SIG-M5 (cell line): ENCODE measurements around the gene TP63.
"Not testable (repeated sequence)": the region's sequence is repeated elsewhere in the genome, so short reads cannot be mapped to it uniquely, and the experiment has no call there.

Source experiments
- DNase-seq: peaks from one replicate; lab custom pipeline; 2025; lab: John Stamatoyannopoulos, UW

TP63 gene

DNA sequence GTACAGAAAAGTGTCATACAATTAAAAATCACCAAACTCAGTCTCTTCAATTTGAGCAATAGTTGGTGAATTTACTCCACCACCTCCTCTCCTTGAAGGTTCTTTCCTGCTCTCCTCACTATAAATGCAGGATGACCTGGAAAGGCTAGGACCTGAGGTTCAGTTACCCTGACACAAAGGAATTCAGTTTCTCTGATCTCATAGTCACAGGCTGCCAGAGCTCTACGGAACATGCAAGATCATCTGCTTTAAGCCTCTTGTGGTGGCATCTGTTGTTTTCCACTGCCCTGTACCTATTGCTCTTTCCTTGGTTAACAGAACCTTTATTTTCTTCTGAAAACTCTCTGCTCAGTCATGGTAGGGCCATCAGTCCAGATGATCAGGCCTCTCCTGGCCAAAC, 4.9 kb upstream of the TP63 start:
- DNase-seq: no peak

DNA sequence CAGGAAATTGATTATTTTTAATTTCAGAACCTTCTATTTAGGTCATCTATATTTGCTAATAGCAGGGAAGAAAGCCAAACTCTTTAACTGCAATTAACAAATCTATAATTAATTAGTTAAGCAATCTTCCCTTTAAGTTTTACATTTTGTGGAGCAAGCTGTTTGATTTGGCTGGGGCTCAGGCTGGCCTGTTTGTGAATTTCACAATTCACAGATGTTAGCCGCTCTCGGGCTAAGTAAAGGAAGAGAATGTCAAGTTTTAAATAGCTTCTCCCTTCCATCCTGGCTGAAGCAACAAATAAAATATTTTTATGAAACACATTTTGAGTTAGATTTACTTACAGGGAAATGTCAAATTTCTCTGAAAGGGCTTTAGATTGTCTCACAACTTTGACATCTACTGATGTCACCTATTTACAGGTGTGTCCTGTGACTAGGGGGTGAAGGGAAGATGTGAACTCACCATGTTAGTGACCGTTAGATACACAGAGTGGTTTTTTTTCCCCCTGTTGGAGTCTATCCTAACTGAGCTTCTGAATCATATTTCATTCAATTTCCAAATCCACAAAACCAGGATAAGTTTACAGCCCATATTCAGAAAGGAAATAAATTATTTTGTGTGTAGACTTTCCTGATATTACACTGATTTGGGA, 1.3 kb upstream of the TP63 start:
- DNase-seq: no peak

DNA sequence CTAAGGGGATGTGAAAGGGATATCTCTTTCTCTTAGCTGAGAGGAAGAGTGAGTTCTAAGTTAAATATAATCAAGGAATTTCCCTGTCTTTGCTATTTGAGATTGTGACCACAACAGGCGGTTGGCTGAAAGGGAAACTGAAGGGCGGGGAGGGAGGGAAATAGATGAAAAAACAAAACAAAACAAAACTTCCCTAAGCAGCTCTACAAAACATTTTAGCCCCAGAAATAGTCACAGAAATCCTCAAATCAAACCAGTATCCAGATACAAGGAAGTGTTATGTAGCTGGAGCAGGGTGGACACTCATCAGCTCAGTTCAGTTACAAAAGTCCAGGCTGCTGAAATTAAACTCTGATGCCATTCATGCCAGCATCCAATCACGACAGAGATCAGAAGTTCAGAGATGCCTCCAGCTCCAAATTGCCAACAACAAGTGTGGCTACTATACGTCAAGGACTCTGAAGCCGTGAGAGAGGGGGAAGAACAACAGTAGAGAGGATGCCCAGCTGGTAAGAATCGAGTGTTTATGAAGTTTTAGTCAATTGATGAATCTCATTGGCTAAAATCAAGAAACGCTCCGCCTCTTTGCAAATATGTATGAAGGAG, 319 bp upstream of the TP63 start:
- DNase-seq: no peak

DNA sequence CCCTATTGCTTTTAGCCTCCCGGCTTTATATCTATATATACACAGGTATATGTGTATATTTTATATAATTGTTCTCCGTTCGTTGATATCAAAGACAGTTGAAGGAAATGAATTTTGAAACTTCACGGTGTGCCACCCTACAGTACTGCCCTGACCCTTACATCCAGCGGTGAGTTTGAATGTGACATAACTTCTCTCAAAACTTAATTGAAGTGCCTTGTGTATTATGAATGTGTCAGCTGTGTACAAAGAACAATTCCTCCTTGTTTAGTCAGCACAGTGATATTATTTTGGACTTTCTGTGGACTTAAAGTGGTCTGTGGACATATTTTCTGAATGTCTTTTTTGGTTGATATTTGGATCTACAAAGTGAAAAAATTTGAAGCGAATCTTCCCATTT, 220 bp downstream of the TP63 start:
- no peak for DNase-seq

DNA sequence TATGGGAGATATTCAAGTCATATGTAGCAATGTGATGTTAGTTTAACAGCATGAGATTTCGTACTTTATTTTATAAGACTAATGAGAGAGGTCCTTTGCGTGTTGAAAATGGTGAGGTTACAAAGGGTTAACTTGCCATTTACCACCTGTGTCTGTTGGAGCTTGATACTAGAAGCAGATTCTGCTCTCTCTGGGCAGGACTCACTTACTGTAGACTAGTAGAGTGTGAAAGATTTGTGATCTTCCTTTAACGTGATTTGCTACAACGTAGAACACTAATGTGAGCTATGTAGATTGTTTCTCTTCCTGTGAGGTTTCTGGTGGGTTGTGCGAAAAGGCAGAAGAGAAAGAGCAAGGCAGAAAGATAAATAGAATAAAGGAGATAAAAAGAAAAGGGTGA, 1.1 kb downstream of the TP63 start:
- DNase-seq: no peak

DNA sequence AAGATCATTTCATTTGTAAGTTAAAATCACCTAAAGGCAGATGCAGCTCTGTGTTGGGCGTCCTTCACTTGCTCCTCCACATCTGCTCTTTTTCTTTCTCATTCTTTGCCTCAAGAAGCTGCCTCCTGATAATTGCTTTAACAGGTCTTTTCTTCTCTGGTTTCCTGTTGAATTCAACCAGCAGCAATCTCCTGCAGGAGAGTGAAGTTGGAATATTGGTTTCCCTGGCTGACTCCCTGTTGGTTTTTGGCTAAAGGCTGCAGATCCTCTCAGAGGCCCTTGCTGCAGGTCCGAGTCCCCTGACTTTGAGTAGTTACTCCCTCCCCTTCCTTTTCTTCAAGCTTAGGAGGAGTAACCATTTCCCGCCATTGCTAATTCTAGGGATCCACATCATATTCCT, 4.2 kb downstream of the TP63 start:
- DNase-seq: no peak

DNA sequence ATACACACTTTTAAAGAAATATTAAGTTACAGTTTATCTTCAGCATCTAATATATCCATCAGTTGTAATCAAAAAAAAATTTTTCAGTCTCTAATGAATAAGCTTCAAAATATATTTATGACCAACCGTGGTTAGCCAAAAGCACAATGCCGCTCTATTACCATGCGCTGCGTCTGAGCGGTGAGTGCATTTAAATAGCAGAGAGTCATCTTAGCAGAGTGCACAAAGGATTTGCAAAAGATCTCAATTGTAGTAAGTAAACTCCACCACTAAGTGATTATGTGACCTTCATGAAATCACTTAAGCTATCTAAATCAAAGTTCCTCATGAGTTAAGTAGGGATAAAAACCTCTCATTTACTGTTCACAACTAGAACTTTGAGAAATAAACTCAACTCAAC, 4.9 kb downstream of the TP63 start:
- no peak for DNase-seq

DNA sequence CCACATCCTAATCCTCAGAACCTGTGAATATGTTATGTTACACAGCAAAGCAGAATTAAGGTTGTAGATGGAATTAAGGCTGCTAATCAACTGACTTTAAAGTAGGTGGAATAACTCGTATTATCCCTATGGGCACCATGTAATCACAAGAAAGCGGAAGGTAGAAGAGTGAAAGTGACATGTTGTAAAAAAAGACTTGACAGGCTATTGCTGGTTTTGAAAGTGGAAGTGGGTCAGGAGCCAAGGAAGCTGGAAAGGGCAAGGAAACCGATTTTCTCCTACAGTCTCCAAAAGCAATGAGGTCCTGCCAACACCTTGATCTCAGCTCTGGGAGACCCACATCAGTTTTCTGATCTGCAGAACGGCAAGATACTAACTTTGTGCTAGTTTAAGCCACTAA, 6.6 kb downstream of the TP63 start:
- DNase-seq: no peak

DNA sequence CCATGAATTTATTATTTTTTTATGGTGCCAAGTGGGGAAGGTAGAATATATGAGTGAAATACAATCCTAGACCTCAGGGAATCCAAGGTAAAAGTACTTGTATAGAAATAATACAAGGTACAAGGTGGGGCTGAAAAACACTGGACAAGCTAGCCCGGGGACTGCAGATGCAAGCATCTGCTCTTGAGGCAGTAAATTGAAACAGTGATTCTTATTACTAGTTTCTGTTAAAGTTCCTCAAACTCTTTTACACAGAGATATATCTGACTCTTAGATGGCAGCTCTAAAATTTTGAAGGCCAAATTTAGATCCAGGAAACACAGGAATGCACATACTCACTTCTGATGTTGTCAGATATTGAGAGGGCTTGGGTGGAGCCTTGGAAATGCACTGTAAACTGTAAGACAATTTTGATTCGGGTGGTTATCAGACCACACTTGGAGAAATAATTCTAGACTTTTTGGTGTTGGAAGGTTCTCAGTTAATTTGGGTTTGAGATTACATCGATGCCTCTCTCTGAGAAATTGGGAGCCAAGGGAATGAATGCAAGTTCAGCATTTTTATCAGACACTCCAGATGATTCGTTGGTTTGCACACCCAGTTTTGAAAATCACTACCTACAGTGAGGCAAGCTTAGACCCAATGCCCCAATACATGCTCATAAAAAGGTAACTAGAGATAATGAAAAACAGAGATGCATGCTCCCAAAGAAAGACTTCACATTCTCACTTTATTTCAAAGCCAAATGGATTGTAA, 7.3 kb downstream of the TP63 start:
- DNase-seq: no peak

DNA sequence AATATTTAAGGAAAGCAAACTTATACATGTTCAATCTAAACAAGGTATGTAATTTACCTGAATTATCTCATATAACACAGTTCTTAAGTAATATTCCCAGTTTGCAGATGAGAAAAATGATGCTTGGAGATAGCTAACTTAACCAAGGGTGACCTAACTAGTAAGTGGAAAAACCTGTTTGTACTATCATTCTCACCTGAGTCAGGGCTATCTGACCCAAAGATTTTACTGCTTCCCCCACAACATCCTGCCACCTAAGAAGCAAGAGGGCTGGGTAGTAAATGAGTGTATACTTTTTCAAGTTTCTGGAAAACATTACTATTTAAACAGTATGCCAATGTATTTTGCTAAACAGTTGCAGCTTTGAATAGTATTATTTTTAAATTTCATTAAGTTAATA, 10.6 kb downstream of the TP63 start:
- DNase-seq: no peak

DNA sequence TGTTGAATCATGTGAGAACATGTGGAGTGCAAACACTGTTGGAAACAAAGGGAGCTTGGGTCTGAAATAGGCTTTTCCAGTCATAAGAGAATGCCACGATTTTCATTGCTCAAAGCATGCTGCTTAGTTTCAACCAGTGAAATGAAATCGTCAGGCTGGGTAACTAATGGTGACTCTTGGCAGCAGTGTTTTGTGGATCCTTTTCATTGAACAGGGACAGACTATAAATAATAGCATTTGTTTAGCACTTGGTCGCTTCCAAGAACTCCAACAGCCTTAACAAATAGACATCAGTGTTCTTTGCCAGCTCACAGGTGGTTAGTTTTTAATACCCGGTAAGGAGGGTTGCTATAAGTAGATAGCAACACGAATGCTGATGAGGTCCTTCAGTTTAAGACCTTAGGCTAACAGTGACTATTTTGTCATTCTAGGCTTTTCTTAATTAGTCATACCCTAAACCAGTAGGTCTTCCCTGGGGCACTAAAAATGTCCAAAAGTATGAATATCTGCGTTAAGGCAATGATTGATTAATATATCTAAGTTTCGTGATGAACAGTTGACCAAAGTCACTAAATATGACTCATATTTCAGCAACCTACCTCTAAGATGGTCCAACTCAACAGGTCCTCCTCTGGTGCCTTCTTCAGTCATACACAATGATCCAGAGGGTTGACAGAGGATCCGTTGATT, 15.8 kb downstream of the TP63 start:
- no peak for DNase-seq

DNA sequence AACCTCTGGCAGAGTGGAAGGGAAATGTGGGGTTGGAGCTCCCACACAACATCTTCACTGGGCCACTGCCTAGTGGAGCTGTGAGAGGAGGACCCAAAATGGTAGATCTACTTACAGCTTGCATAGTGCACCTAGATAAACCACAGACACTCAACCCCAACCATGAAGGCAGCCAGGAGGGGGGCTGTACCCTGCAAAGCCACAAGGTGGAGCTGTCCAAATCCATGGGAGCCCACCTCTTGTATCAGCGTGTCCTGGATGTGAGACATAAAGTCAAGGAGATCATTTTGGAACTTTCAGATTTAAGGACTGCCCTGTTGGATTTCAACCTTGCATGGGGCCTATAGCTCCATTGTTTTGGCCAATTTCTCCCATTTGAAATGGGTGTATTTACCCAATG, 20.9 kb downstream of the TP63 start:
- no peak for DNase-seq

DNA sequence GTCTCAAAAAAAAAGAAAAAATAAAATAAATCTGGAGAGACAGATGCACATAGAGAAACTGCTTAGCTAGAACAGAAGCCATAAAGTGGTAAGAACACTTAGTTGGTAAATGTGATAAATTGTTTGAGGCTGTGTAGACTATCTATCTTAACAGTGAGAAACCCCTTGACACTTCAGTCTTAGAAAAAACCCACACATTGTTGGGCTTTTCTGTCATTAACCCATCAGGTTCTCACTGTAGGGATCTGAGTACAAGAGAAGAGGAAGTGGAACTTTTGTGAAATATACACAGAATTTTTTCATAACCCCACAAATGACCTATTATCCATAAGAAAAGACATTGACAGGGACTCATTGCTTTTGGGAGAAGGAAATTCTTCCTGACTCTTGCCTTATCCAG, 24.4 kb downstream of the TP63 start:
- DNase-seq: peak; percentile 41

DNA sequence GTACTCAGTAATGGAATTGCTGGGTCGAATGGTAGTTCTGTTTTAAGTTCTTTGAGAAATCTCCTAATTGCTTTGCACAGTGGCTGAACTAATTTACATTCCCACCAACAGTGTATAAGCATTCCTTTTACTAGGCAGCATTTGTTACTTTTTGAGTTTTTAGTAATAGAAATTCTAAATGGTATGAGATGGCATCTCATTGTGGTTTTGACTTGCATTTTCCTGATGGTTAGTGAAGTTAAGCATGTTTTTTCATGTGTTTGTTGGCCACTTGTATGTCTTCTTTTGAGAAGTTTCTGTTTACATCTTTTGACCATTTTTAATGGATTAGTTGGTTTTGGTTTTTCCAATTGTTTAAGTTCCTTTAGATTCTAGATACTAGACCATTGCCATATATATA, 28.4 kb downstream of the TP63 start:
- DNase-seq: no peak

DNA sequence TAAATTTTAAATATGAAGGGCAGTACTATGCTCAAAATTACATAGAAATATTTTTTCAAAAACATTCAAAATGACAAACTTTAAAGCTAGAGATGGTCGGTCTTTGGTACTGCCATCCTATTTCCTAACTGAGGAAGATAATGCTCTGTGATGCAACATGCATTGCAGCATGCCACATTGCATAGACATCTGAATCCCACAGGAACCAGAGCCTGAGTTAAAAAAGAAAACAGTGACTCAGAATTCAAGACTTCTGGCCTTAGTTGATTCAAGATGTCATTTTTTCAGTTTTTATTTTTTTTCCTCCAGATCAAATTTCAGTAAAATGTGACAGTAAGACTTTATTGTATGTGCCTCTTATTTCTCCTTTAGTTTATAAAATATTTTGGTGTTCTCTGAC, 33.1 kb downstream of the TP63 start:
- DNase-seq: peak; percentile 67

DNA sequence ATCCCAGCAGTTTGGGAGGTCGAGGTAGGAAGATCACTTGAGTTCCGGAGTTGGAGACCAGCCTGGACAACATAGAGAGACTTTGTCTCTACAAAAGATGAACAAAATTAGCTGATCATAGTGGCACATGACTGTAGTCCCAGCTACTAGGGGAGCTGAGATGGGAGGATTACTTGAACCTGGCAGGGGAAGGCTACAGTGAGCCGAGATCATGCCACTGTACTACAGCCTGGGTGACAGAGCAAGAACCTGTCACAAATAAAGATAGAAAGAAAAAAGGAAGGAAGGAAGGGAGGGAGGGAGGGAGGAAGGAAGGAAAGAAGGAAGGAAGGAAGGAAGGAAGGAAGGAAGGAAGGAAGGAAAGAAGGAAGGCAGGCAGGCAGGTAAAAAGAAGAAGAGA, 41.2 kb downstream of the TP63 start:
- DNase-seq: not testable (repeated sequence)

DNA sequence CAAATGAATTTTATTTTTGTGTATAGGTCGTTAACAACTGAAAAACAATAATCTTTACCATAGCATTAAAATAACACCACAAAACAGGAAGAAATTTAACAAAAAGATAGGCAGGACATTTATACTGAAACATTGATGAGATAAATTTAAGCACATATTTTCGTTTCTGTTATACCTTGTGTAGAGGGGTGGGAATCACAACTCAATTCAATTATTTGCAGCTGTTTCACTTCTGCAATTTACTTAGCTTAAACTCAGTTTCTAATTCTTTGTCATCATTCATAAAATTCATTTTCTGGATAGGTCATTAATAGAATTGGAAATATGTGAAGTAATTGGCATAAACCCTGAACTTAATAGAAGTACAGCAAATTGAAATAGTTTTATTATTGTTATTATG, 42.3 kb downstream of the TP63 start:
- no peak for DNase-seq

DNA sequence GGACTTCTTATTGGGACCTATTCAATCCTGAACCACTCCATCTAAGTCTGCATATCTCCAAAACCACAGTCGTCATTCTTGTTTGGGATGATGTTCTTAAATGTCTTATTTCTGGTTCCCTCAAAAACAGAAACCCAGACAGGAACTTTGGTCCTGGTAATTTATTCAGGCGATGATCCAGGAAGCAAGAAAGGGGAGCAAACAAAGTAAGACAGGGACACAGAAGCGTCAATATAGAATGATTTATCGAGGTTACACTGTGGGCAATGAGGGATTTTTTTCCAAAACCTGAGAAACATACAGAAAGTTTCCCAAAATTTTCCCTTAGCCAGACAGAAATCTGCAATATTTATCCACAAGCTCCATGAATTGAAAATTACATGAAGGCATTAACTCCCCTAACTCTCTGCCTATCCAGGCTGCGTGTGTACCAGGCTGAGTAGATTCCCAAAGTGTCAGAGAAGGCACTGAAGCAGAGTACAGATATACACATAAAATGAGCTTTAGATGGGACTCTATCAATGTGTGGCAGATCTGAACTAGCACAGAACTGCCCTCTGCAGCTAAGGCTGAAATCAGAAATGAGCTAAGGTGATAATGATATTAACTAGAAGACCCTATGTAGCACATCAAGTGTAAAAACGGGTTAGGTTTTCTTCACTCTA, 43.2 kb downstream of the TP63 start:
- DNase-seq: no peak

DNA sequence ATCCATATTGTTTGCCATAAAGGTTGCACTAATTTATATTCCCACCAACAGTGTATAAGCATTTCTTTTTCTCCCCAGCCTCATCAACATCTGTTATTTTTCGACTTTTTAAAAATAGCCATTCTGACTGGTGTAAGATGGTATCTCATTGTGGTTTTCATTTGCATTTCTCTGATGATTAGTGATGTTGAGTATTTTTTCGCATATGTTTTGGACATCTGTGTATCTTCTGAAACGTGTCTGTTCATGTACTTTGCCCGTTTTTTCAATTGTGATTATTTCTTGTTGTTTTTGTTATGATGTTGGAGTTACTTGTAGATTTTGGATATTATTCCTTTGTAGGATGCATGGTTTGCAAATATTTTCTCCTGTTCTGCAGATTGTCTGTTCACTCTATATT, 46.5 kb downstream of the TP63 start:
- no peak for DNase-seq

DNA sequence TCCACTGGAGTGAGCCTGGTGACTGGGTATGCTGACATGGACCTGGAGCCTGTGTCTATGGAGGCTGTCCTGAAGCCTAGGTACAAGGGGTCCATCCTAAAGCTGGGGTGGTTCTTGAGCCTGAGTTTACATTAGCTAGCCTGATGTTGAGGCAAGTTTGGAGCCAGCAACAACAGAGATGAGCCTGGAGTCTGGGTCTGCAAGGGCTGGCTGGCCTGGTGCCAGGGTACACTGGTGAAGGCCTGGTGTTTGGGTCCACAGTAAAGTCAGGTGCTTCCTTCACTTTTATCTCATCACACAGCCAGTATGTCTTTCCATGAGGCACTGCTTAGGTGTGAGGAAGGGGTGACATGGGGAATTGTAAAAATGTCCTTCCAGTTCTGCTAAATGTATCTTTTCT, 49.5 kb downstream of the TP63 start:
- no peak for DNase-seq

DNA sequence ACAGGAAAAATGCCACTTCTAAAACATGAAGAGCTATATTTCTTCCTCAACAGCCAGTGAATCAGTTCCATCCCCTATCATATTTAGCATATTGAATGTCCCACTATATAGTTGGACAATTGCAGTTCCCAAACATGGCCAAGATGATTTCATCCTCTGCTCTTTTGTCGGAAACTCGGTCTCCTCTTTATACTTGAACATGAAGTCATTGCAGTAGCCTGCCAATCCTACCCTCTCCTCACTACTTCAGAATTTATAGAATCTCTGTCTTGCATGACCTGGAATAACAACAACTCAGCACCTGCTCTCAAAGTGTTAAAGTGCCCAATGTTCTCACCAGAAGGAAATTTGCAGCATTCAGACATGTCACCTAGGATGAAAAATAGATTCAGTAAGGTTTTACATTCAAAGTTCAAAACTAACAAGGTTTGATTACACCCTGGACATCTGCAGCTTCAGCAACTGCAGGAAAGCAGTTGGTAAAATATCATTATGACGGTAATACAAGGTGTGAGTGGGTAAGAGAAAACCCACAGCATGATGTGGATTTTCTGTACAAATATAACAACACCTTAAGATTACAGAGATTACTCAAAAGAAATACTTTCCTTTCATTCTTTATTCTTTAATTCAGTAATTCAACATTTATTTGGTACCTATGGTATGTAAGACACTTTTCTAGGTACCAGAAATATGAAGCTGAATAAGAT, 52.5 kb downstream of the TP63 start:
- DNase-seq: no peak

DNA sequence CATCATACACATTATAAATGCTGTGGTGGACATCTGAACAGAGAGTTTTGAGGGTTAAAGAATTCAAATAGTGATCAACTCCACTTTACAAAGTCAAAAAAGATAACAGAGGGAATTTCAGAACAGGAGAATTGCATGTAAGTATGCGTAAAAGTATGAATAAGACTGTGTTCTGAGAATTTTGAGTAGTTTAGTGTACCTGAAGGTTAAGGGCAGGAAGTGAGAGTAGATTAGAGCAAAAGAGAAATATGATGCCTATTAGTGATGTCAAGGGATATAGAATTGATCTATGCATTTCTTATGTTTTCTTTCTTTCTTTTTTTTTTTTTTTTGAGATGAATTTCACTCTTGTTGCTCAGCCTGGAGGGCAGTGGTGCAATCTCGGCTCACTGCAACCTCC, 53.1 kb downstream of the TP63 start:
- no peak for DNase-seq
